Ishikawa (cell line): ENCODE data around the gene KCNMB2.

Experiments
- CEBPB ChIP-seq: IDR thresholded peaks from 2 replicates; pipeline ENCODE4 v1.6.1; 2012
- CREB1 ChIP-seq: IDR thresholded peaks from 2 replicates; pipeline ENCODE4 v1.6.1; 2012; ENCODE audit warnings: low read depth
- EGR1 ChIP-seq: IDR thresholded peaks from 2 replicates; pipeline ENCODE4 v1.6.1; 2012
- EP300 ChIP-seq: IDR thresholded peaks from 2 replicates; pipeline ENCODE4 v1.6.1; 2012; ENCODE audit warnings: borderline replicate concordance
- FOXM1 ChIP-seq: IDR thresholded peaks from 2 replicates; pipeline ENCODE4 v1.6.1; 2012; ENCODE audit warnings: low read depth, borderline replicate concordance
- NFIC ChIP-seq: IDR thresholded peaks from 2 replicates; pipeline ENCODE4 v1.6.1; 2012
- RAD21 ChIP-seq: IDR thresholded peaks from 2 replicates; pipeline ENCODE4 v1.6.1; 2012; ENCODE audit warnings: low read depth
- TAF1 ChIP-seq: IDR thresholded peaks from 2 replicates; pipeline ENCODE4 v1.6.1; 2012; ENCODE audit warnings: low read depth, mild to moderate bottlenecking
- TEAD4 ChIP-seq: IDR thresholded peaks from 2 replicates; pipeline ENCODE4 v1.6.1; 2012
- USF1 ChIP-seq: IDR thresholded peaks from 2 replicates; pipeline ENCODE4 v1.6.1; 2012
- YY1 ChIP-seq: IDR thresholded peaks from 2 replicates; pipeline ENCODE4 v1.6.1; 2012; ENCODE audit warnings: low read depth
- ZBTB7A ChIP-seq: IDR thresholded peaks from 2 replicates; pipeline ENCODE4 v1.6.1; 2012; ENCODE audit warnings: low read depth
- TF ChIP-seq, protein P1 (sequence below): IDR thresholded peaks from 2 replicates; pipeline ENCODE4 v1.6.1; 2012
- TF ChIP-seq, protein P2 (sequence below): IDR thresholded peaks from 2 replicates; pipeline ENCODE4 v1.6.1; 2012; ENCODE audit warnings: low read depth, mild to moderate bottlenecking

DNA sequence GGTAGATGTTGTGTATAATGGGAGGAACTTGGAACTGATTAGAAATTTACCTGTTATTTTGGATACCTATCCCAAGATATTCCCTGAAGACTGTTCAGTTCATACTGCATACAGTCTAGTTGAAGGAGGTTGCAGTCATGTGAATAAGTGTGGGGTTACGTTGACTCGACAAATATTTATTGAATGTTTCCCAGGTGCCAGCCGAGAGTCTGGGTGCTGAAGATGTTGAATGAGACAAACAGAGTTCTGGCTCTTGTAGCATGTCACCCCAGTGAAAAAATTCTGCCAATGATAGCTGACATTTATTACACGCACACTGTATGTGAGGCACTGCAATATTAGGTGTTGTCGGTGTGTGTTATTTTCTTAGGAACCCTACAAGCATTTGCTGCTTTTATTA lies 176.0 kb downstream of the KCNMB2 start:
- TF ChIP-seq, protein P1, sequence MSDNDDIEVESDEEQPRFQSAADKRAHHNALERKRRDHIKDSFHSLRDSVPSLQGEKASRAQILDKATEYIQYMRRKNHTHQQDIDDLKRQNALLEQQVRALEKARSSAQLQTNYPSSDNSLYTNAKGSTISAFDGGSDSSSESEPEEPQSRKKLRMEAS = no peak
- TF ChIP-seq FOXM1 (no peak), RAD21 (no peak), USF1 (no peak), TEAD4 (no peak), CEBPB (no peak), ZBTB7A (no peak), YY1 (no peak), TAF1 (no peak), EGR1 (no peak), EP300 (no peak), CREB1 (no peak), NFIC (no peak)
- TF ChIP-seq, protein P2, sequence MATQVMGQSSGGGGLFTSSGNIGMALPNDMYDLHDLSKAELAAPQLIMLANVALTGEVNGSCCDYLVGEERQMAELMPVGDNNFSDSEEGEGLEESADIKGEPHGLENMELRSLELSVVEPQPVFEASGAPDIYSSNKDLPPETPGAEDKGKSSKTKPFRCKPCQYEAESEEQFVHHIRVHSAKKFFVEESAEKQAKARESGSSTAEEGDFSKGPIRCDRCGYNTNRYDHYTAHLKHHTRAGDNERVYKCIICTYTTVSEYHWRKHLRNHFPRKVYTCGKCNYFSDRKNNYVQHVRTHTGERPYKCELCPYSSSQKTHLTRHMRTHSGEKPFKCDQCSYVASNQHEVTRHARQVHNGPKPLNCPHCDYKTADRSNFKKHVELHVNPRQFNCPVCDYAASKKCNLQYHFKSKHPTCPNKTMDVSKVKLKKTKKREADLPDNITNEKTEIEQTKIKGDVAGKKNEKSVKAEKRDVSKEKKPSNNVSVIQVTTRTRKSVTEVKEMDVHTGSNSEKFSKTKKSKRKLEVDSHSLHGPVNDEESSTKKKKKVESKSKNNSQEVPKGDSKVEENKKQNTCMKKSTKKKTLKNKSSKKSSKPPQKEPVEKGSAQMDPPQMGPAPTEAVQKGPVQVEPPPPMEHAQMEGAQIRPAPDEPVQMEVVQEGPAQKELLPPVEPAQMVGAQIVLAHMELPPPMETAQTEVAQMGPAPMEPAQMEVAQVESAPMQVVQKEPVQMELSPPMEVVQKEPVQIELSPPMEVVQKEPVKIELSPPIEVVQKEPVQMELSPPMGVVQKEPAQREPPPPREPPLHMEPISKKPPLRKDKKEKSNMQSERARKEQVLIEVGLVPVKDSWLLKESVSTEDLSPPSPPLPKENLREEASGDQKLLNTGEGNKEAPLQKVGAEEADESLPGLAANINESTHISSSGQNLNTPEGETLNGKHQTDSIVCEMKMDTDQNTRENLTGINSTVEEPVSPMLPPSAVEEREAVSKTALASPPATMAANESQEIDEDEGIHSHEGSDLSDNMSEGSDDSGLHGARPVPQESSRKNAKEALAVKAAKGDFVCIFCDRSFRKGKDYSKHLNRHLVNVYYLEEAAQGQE = no peak
